ENCODE results near the gene HID1. TPM values are rescaled to one million over a fixed set of nuclear protein-coding genes. Genes with fewer than 3 reads are reported as not detected.
"Not testable (repeated sequence)": the region's sequence is repeated elsewhere in the genome, so short reads cannot be mapped to it uniquely, and the experiment has no call there.

HID1 gene
- total RNA-seq, 1 donor from 2014 or later: 2.6 TPM

- Histone ChIP-seq H3K27ac (ENCODE audit: low read depth, low read length) (no peak overlapping the region), H3K4me3 (ENCODE audit: insufficient read depth, low read depth, low read length) (no peak overlapping the region), H3K27me3 (ENCODE audit: insufficient read depth, low read length) (peaks cover 3% of the 10 kb centered on the region), H3K9ac (ENCODE audit: low read length) (no peak overlapping the region), H3K4me1 (ENCODE audit: insufficient read depth, low read length) (no peaks in the 10 kb centered on the region), H3K9me3 (ENCODE audit: insufficient read depth, low read depth, low read length) (no peaks in the 10 kb centered on the region), H3K4me2 (ENCODE audit: low read length) (no peak overlapping the region), H2AFZ (ENCODE audit: low read depth, low read length) (no peak overlapping the region), H4K20me1 (ENCODE audit: insufficient read depth, low read length) (no peaks in the 10 kb centered on the region), H3K79me2 (ENCODE audit: insufficient read depth, low read length) (no peaks in the 10 kb centered on the region), H3K36me3 (ENCODE audit: insufficient read depth, low read length) (no peaks in the 10 kb centered on the region)
- Mint-ChIP-seq H3K36me3 (ENCODE audit: low read depth, unreplicated experiment) (no peaks in the 10 kb centered on the region), H3K4me1 (ENCODE audit: low read depth, unreplicated experiment) (no peaks in the 10 kb centered on the region), H3K27me3 (ENCODE audit: low read depth, unreplicated experiment) (peaks cover 53% of the 10 kb centered on the region), H3K4me3 (ENCODE audit: unreplicated experiment) (no peak overlapping the region), H3K27ac (ENCODE audit: unreplicated experiment) (no peak overlapping the region), H3K9me3 (ENCODE audit: unreplicated experiment) (peaks cover 11% of the 10 kb centered on the region)
- TF ChIP-seq CTCF (IDR thresholded peaks at IDR 0.05; ENCODE audit: insufficient read depth, low read depth, low read length): no peak
- no peak for TF ChIP-seq EZH2 (IDR thresholded peaks at IDR 0.05; ENCODE audit: insufficient read depth, low read length)
- FAIRE-seq (no peak), DNase-seq (ENCODE audit: low read depth) (no peak)
Measured at GRCh38 chr17:74907012-74907411, 65.5 kb downstream of the HID1 start.

DNA sequence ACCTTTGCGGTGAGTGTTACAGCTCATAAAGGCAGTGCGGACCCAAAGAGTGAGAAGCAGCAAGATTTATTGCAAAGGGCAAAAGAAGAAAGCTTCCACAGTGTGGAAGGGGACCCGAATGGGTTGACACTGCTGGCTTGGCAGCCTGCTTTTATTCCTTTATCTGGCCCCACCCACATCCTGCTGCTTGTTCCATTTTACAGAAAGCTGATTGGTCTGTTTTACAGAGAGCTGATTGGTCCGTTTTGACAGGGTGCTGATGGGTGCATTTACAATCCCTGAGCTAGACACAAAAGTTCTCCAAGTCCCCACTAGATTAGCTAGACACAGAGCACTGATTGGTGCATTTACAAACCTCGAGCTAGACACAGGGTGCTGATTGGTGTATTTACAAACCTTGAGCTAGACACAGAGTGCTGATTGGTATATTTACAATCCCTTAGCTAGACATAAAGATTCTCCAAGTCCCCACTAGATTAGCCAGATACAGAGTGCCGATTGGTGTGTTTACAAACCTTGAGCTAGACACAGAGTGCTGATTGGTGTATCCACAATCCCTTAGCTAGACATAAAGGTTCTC, 66.3 kb downstream of the HID1 start:
- not testable (repeated sequence) for FAIRE-seq; H3K27me3 ChIP-seq (ENCODE audit: insufficient read depth, low read length); H2AFZ ChIP-seq (ENCODE audit: low read depth, low read length); DNase-seq (ENCODE audit: low read depth); H3K4me2 ChIP-seq (ENCODE audit: low read length); H3K4me1 Mint-ChIP-seq (ENCODE audit: low read depth, unreplicated experiment); H3K4me1 ChIP-seq (ENCODE audit: insufficient read depth, low read length); H3K9ac ChIP-seq (ENCODE audit: low read length); H3K36me3 Mint-ChIP-seq (ENCODE audit: low read depth, unreplicated experiment); H3K4me3 ChIP-seq (ENCODE audit: insufficient read depth, low read depth, low read length); H3K27ac Mint-ChIP-seq (ENCODE audit: unreplicated experiment); H3K27ac ChIP-seq (ENCODE audit: low read depth, low read length); H3K4me3 Mint-ChIP-seq (ENCODE audit: unreplicated experiment); H3K79me2 ChIP-seq (ENCODE audit: insufficient read depth, low read length); H3K9me3 ChIP-seq (ENCODE audit: insufficient read depth, low read depth, low read length); H3K36me3 ChIP-seq (ENCODE audit: insufficient read depth, low read length); H4K20me1 ChIP-seq (ENCODE audit: insufficient read depth, low read length)
- H3K9me3 Mint-ChIP-seq (ENCODE audit: unreplicated experiment): peaks cover 11% of the 10 kb centered on the region
- peaks cover 60% of the 10 kb centered on the region for H3K27me3 Mint-ChIP-seq (ENCODE audit: low read depth, unreplicated experiment)

- Histone ChIP-seq H3K9ac (ENCODE audit: low read length) (no peak overlapping the region), H3K36me3 (ENCODE audit: insufficient read depth, low read length) (no peaks in the 10 kb centered on the region), H3K27me3 (ENCODE audit: insufficient read depth, low read length) (peaks cover 5% of the 10 kb centered on the region), H3K4me1 (ENCODE audit: insufficient read depth, low read length) (no peaks in the 10 kb centered on the region), H2AFZ (ENCODE audit: low read depth, low read length) (no peak overlapping the region), H3K9me3 (ENCODE audit: insufficient read depth, low read depth, low read length) (no peaks in the 10 kb centered on the region), H3K27ac (ENCODE audit: low read depth, low read length) (no peak overlapping the region), H3K79me2 (ENCODE audit: insufficient read depth, low read length) (no peaks in the 10 kb centered on the region), H3K4me2 (ENCODE audit: low read length) (no peak overlapping the region), H4K20me1 (ENCODE audit: insufficient read depth, low read length) (no peaks in the 10 kb centered on the region), H3K4me3 (ENCODE audit: insufficient read depth, low read depth, low read length) (no peak overlapping the region)
- FAIRE-seq (no peak), DNase-seq (ENCODE audit: low read depth) (no peak)
- Mint-ChIP-seq H3K4me3 (ENCODE audit: unreplicated experiment) (no peak overlapping the region), H3K27me3 (ENCODE audit: low read depth, unreplicated experiment) (peaks cover 58% of the 10 kb centered on the region), H3K9me3 (ENCODE audit: unreplicated experiment) (peaks cover 9% of the 10 kb centered on the region), H3K36me3 (ENCODE audit: low read depth, unreplicated experiment) (no peaks in the 10 kb centered on the region), H3K4me1 (ENCODE audit: low read depth, unreplicated experiment) (no peaks in the 10 kb centered on the region), H3K27ac (ENCODE audit: unreplicated experiment) (no peak overlapping the region)
- TF ChIP-seq CTCF (IDR thresholded peaks at IDR 0.05; ENCODE audit: insufficient read depth, low read depth, low read length) (no peak), EZH2 (IDR thresholded peaks at IDR 0.05; ENCODE audit: insufficient read depth, low read length) (no peak)
Measured at GRCh38 chr17:74904687-74905409, 67.7 kb downstream of the HID1 start.
